HL-60/S4 treated with retinoic acid at 250 ng/mL for 4 days and 3 days (cell line): ENCODE results near the gene BNC2.

ENCODE experiments used
- in situ Hi-C: fragments of 300-500 bp; cut with MboI; formaldehyde crosslinking; loops from 2 replicates; pipeline ENCODE4 v1.7.0; 2022; ENCODE audit warnings: low sequenced_read_pairs

BNC2 gene

GRCh38 chr9:16679327-16679821 is 191.1 kb downstream of the BNC2 start:
- in situ Hi-C loops, result no loop called here

GRCh38 chr9:16676519-16676918 is 194.0 kb downstream of the BNC2 start:
- in situ Hi-C loops, result no loop called here

GRCh38 chr9:16675131-16675530 is 195.3 kb downstream of the BNC2 start:
- in situ Hi-C loops, result no loop called here

- in situ Hi-C loops, result no loop called here
Observed at GRCh38 chr9:16673171-16673570, 197.3 kb downstream of the BNC2 start.

- in situ Hi-C loops, result no loop called here
Observed at GRCh38 chr9:16672501-16672900, 198.0 kb downstream of the BNC2 start.

GRCh38 chr9:16671591-16672137 is 198.8 kb downstream of the BNC2 start:
- in situ Hi-C loops, result no loop called here

- in situ Hi-C loops, result no loop called here
Observed at GRCh38 chr9:16670791-16671190, 199.7 kb downstream of the BNC2 start.

GRCh38 chr9:16668734-16669295 is 201.7 kb downstream of the BNC2 start:
- in situ Hi-C loops, result no loop called here

GRCh38 chr9:16664211-16664610 is 206.3 kb downstream of the BNC2 start:
- in situ Hi-C loops, result no loop called here

- in situ Hi-C loops, result no loop called here
Observed at GRCh38 chr9:16661816-16662215, 208.7 kb downstream of the BNC2 start.

GRCh38 chr9:16659096-16659495 is 211.4 kb downstream of the BNC2 start:
- in situ Hi-C loops, result no loop called here

GRCh38 chr9:16656432-16657169 is 213.9 kb downstream of the BNC2 start:
- in situ Hi-C loops, result no loop called here

GRCh38 chr9:16654596-16655126 is 215.8 kb downstream of the BNC2 start:
- in situ Hi-C loops, result no loop called here

GRCh38 chr9:16653491-16654399 is 216.7 kb downstream of the BNC2 start:
- in situ Hi-C loops, result no loop called here

- in situ Hi-C loops, result no loop called here
Observed at GRCh38 chr9:16652582-16652981, 217.9 kb downstream of the BNC2 start.

GRCh38 chr9:16651446-16651964 is 219.0 kb downstream of the BNC2 start:
- in situ Hi-C loops, result no loop called here

GRCh38 chr9:16645970-16646369 is 224.5 kb downstream of the BNC2 start:
- in situ Hi-C loops, result no loop called here

GRCh38 chr9:16642421-16643109 is 227.9 kb downstream of the BNC2 start:
- in situ Hi-C loops, result no loop called here

- in situ Hi-C loops, result no loop called here
Observed at GRCh38 chr9:16640649-16641048, 229.8 kb downstream of the BNC2 start.

- in situ Hi-C loops, result no loop called here
Observed at GRCh38 chr9:16639644-16640043, 230.8 kb downstream of the BNC2 start.
